Activated CD8-positive, alpha-beta T cell treated with anti-CD3 and anti-CD28 coated beads, Interleukin-2, amount 10 ng/mL, durations not matched to agents 7 days and 5 days (primary cell): ENCODE results near the gene TMEM101. TPM values are rescaled to one million over a fixed set of nuclear protein-coding genes. Genes with fewer than 3 reads are reported as not detected.
A peak's percentile ranks its signal among the peaks of the same experiment; 100 is the strongest.
"Not testable (repeated sequence)": the region's sequence is repeated elsewhere in the genome, so short reads cannot be mapped to it uniquely, and the experiment has no call there.

Experiments used
- ATAC-seq: fragments of 150-1000 bp; cut with Tn5 transposase; one replicate; pipeline ENCODE4 v1.10.0; 2021; ENCODE audit warnings: moderate library complexity
- CTCF ChIA-PET: fragments of 350-600 bp; sonication (Branson Sonifier 250); formaldehyde crosslinking; loops from one replicate; lab custom pipeline; 2021; ENCODE audit warnings: antibody characterized with exemption; lab: Charles Lee
- POLR2A ChIA-PET: fragments of 350-600 bp; sonication (Branson Sonifier 250); formaldehyde crosslinking; loops from one replicate; lab custom pipeline; 2021; ENCODE audit warnings: antibody characterized with exemption; lab: Charles Lee
- DNase-seq: peaks from one replicate; pipeline ENCODE4 v3.0.0-alpha.2; 2020
- H3K27ac Mint-ChIP-seq: one replicate; pipeline ENCODE4 v1.8.0; 2021; ENCODE audit warnings: mild to moderate bottlenecking, mixed read lengths
- H3K27me3 Mint-ChIP-seq: one replicate; pipeline ENCODE4 v1.8.0; 2021; ENCODE audit warnings: low read depth, mixed read lengths
- H3K36me3 Mint-ChIP-seq: one replicate; pipeline ENCODE4 v1.8.0; 2021; ENCODE audit warnings: low read depth, mixed read lengths
- H3K4me1 Mint-ChIP-seq: one replicate; pipeline ENCODE4 v1.8.0; 2021; ENCODE audit warnings: low read depth, mixed read lengths
- H3K4me3 Mint-ChIP-seq: one replicate; pipeline ENCODE4 v1.8.0; 2021; ENCODE audit warnings: mild to moderate bottlenecking, mixed read lengths
- H3K9me3 Mint-ChIP-seq: one replicate; pipeline ENCODE4 v1.8.0; 2022; ENCODE audit warnings: mixed read lengths; ENCODE audit not compliant: insufficient read depth
- total RNA-seq, 2 experiments: library from RNA; stranded (reverse); gene quantifications; one replicate each; pipeline ENCODE4 v1.2.3, GENCODE V29; 2021

TMEM101 gene
- total RNA-seq, 2 experiments from 2014 or later, result 24.3 to 26.0 TPM

- ATAC-seq, H3K36me3 Mint-ChIP-seq, H3K4me1 Mint-ChIP-seq, H3K9me3 Mint-ChIP-seq, DNase-seq, POLR2A ChIA-PET, H3K27ac Mint-ChIP-seq, H3K4me3 Mint-ChIP-seq: not testable (repeated sequence)
- peaks cover 35% of the 10 kb centered on the region for H3K27me3 Mint-ChIP-seq
- CTCF ChIA-PET, result interaction anchor here (0.7 to 2.5 kb wide), 4 partner anchors 54 to 153 kb away, joined by 3 to 17 read pairs (median 6); partner anchors contain the start of gene PPY
These were observed 17.6 kb downstream of the TMEM101 start for GRCh38 chr17:43997180-43997579.

DNA sequence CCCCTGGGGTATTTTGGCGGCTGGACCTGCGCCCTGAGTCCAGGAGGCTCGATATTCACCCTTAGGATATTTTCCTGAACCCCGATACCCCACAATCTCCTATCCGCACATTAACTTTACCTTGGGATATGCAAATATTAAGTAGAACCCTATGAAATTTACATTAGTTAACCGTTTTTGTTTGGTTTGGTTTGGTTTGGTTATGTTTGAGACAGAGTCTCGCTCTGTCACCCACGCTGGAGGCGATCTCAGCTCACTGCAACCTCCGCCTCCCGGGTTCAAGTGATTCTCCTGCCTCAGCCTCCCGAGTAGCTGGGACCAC, 19.7 kb downstream of the TMEM101 start:
- Mint-ChIP-seq H3K4me3 (no peak overlapping the region), H3K36me3 (no peaks in the 10 kb centered on the region), H3K4me1 (no peaks in the 10 kb centered on the region), H3K27me3 (peaks cover 34% of the 10 kb centered on the region), H3K27ac (no peak overlapping the region), H3K9me3 (no peaks in the 10 kb centered on the region)
- ATAC-seq (no peak), DNase-seq (no peak)
- ChIA-PET CTCF (interaction anchor here (1.1 to 4.3 kb wide), 6 partner anchors 8 to 96 kb away, joined by 3 to 42 read pairs (median 3); partner anchors contain the start of gene PPY), POLR2A (interaction anchor here (0.6 kb wide), 1 partner anchor 1254 kb away, joined by 3 read pairs; no protein-coding TSS in a partner anchor)

- DNase-seq (peak; percentile 72), ATAC-seq (peak; percentile 91)
- Mint-ChIP-seq H3K27me3 (peaks cover 34% of the 10 kb centered on the region), H3K4me1 (no peaks in the 10 kb centered on the region), H3K27ac (no peak overlapping the region), H3K9me3 (no peaks in the 10 kb centered on the region), H3K4me3 (no peak overlapping the region), H3K36me3 (no peaks in the 10 kb centered on the region)
- ChIA-PET POLR2A (interaction anchor here (1.3 kb wide), 1 partner anchor 77 kb away, joined by 3 read pairs; no protein-coding TSS in a partner anchor), CTCF (interaction anchor here (0.6 to 4.3 kb wide), 11 partner anchors 9 to 122 kb away, joined by 3 to 42 read pairs (median 3); partner anchors contain the start of genes PPY and TMEM101)
These were observed 20.3 kb downstream of the TMEM101 start for GRCh38 chr17:43994272-43995149.

DNA sequence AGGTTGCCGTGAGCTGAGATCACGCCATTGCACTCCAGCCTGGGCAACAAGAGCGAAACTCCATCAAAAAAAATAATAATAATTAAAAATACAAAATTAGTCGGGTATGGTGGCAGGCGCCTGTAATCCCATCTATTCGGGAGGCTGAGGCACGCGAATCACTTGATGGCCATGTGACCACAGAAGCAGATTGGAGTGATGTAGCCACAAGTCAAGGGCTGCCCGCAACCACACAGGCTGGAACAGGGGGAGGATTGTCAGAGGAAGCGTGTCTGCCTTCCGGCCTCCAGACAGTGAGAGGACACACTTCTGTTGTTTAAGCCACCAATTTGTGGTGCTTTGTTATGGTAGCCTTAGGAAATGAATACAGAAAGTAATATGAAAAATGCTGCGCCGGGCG, 22.1 kb downstream of the TMEM101 start:
- H3K27ac Mint-ChIP-seq, result no peak overlapping the region
- no peak overlapping the region for H3K4me3 Mint-ChIP-seq
- H3K9me3 Mint-ChIP-seq, result no peaks in the 10 kb centered on the region
- ChIA-PET CTCF (interaction anchor here (4.3 kb wide), 1 partner anchor 49 kb away, joined by 42 read pairs; the partner anchor contains the start of gene PPY), POLR2A (no interaction called here)
- no peaks in the 10 kb centered on the region for H3K4me1 Mint-ChIP-seq
- H3K27me3 Mint-ChIP-seq, result peaks cover 30% of the 10 kb centered on the region
- ATAC-seq (no peak), DNase-seq (no peak)
- no peaks in the 10 kb centered on the region for H3K36me3 Mint-ChIP-seq

GRCh38 chr17:43988301-43988700, 26.5 kb downstream of the TMEM101 start:
- Mint-ChIP-seq H3K4me1 (peaks cover 11% of the 10 kb centered on the region), H3K4me3 (no peak overlapping the region), H3K9me3 (no peaks in the 10 kb centered on the region), H3K36me3 (no peaks in the 10 kb centered on the region), H3K27me3 (peaks cover 31% of the 10 kb centered on the region), H3K27ac (no peak overlapping the region)
- no peak for DNase-seq
- POLR2A ChIA-PET, result no interaction called here
- no peak for ATAC-seq
- CTCF ChIA-PET, result interaction anchor here (0.5 to 2.8 kb wide), 2 partner anchors 44 to 273 kb away, joined by 3 to 12 read pairs; no protein-coding TSS in a partner anchor

GRCh38 chr17:43987131-43988021, 27.4 kb downstream of the TMEM101 start:
- Mint-ChIP-seq H3K27ac (no peak overlapping the region), H3K36me3 (no peaks in the 10 kb centered on the region), H3K27me3 (peaks cover 39% of the 10 kb centered on the region), H3K4me3 (no peak overlapping the region), H3K9me3 (no peaks in the 10 kb centered on the region), H3K4me1 (peaks cover 14% of the 10 kb centered on the region)
- DNase-seq (no peak), ATAC-seq (no peak)
- POLR2A ChIA-PET, result no interaction called here
- CTCF ChIA-PET, result interaction anchor here (0.8 to 2.8 kb wide), 2 partner anchors 8 to 43 kb away, joined by 3 to 12 read pairs; no protein-coding TSS in a partner anchor

- Mint-ChIP-seq H3K4me3 (no peak overlapping the region), H3K27me3 (peaks cover 44% of the 10 kb centered on the region), H3K4me1 (peaks cover 14% of the 10 kb centered on the region), H3K36me3 (no peaks in the 10 kb centered on the region), H3K27ac (no peak overlapping the region), H3K9me3 (no peaks in the 10 kb centered on the region)
- ATAC-seq (no peak), DNase-seq (no peak)
- ChIA-PET CTCF (interaction anchor here (2.8 kb wide), 1 partner anchor 42 kb away, joined by 12 read pairs; no protein-coding TSS in a partner anchor), POLR2A (interaction anchor here (0.6 kb wide), 1 partner anchor 42 kb away, joined by 3 read pairs; no protein-coding TSS in a partner anchor)
These were observed 28.4 kb downstream of the TMEM101 start for GRCh38 chr17:43986225-43986981.

DNA sequence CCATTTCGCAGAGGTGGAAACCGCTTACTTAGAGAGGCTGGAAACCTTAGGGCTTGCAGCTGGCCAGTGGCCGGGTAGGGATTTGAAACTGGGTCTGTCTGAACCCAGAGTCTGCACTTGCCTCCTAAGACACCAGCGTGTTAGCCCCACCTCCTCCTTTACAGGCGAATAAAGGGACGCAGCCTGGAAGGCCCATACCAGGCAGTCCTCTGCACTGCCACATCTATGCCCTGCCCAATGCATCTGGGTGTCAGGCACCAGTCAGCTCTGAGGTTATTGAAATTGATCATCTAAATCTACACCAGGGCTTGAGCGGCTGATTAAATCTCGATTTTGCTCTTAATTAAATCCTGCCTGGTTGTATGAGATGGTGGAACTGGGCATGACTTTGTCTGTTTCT, 30.2 kb downstream of the TMEM101 start:
- Mint-ChIP-seq H3K9me3 (no peaks in the 10 kb centered on the region), H3K36me3 (no peaks in the 10 kb centered on the region), H3K4me1 (peaks cover 14% of the 10 kb centered on the region), H3K27ac (no peak overlapping the region), H3K27me3 (peaks cover 52% of the 10 kb centered on the region), H3K4me3 (no peak overlapping the region)
- ChIA-PET POLR2A (no interaction called here), CTCF (interaction anchor here (1.0 to 1.7 kb wide), 3 partner anchors 10 to 57 kb away, joined by 3 read pairs; no protein-coding TSS in a partner anchor)
- ATAC-seq (no peak), DNase-seq (no peak)

GRCh38 chr17:43983515-43984411, 31.0 kb downstream of the TMEM101 start:
- ATAC-seq (peak; percentile 75), DNase-seq (peak; percentile 26)
- Mint-ChIP-seq H3K4me1 (peaks cover 14% of the 10 kb centered on the region), H3K4me3 (no peak overlapping the region), H3K27me3 (peaks cover 52% of the 10 kb centered on the region), H3K9me3 (no peaks in the 10 kb centered on the region), H3K36me3 (no peaks in the 10 kb centered on the region), H3K27ac (no peak overlapping the region)
- CTCF ChIA-PET, result interaction anchor here (1.0 to 1.7 kb wide), 4 partner anchors 9 to 57 kb away, joined by 3 to 9 read pairs (median 3); no protein-coding TSS in a partner anchor
- POLR2A ChIA-PET, result no interaction called here

DNA sequence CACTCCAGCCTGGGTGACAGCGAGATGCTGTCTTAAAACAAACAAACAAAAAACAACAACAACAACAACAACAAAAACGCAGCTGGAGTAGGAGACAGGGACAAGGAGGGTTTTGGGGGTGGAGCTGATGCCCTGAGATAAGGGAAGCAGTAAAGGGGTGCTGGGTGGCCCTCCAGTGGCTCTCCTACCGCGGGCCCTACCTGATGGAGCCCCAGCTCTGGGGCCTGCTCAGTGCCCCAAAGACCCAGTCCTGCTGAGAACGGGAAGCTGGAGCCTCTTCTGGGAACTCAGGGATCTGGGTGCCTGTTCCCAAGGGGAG, 31.6 kb downstream of the TMEM101 start:
- no peak overlapping the region for H3K4me3 Mint-ChIP-seq
- ATAC-seq (no peak), DNase-seq (no peak)
- peaks cover 14% of the 10 kb centered on the region for H3K4me1 Mint-ChIP-seq
- POLR2A ChIA-PET, result no interaction called here
- CTCF ChIA-PET, result interaction anchor here (1.0 to 1.4 kb wide), 3 partner anchors 11 to 39 kb away, joined by 3 to 9 read pairs (median 3); no protein-coding TSS in a partner anchor
- H3K9me3 Mint-ChIP-seq, result no peaks in the 10 kb centered on the region
- peaks cover 52% of the 10 kb centered on the region for H3K27me3 Mint-ChIP-seq
- no peak overlapping the region for H3K27ac Mint-ChIP-seq
- H3K36me3 Mint-ChIP-seq, result no peaks in the 10 kb centered on the region
